ENCODE results near the gene PPIL6. TPM values are rescaled to one million over a fixed set of nuclear protein-coding genes. Genes with fewer than 3 reads are reported as not detected.

The PPIL6 gene
- total RNA-seq, 2 experiments from 2014 or later, result 0.09 TPM; not detected in 1

GRCh38 chr6:109478222-109478805 is 37.9 kb upstream of the PPIL6 start:
- peaks cover 68% of the 10 kb centered on the region for H3K36me3 Mint-ChIP-seq (ENCODE audit: low read depth)
- no peaks in the 10 kb centered on the region for H3K9me3 Mint-ChIP-seq (ENCODE audit: low read depth)
- ATAC-seq (no peak), DNase-seq (no peak)
- ChIA-PET CTCF (interaction anchor here (0.7 to 1.5 kb wide), 3 partner anchors 14 to 559 kb away, joined by 3 to 5 read pairs (median 3); no protein-coding TSS in a partner anchor), POLR2A (interaction anchor here (0.6 to 0.7 kb wide), 3 partner anchors 19 to 384 kb away, joined by 3 to 6 read pairs (median 4); no protein-coding TSS in a partner anchor)
- peak overlapping the region; percentile 76 for H3K4me3 Mint-ChIP-seq
- peak overlapping the region; percentile 88 for H3K27ac Mint-ChIP-seq
- intact Hi-C loops (cut with DNase I, micrococcal nuclease), result no loop called here
- H3K4me1 Mint-ChIP-seq, result peaks cover 72% of the 10 kb centered on the region
- H3K27me3 Mint-ChIP-seq, result no peaks in the 10 kb centered on the region

DNA sequence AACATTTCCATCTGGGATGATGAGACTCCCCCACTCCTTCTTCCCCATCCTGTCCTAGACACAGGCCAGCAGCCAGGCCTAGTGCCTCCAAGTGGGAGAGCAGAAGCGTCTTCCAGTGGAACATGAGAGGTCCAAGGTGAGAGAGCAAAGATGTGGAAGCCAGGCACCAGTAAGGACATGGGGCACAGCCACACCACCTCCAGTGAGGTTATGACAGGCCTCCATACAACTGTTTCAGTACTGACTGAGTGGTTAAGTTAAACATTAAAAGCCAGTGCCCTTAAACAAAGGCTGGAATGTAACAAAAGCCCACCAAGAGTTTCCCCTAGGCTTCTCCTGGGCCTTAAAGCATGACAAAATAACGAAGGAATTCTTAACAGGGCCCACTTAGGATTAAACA is 37.3 kb upstream of the PPIL6 start:
- Mint-ChIP-seq H3K27ac (peak overlapping the region; percentile 88), H3K9me3 (ENCODE audit: low read depth) (no peaks in the 10 kb centered on the region), H3K4me1 (peaks cover 78% of the 10 kb centered on the region), H3K4me3 (peak overlapping the region; percentile 76), H3K27me3 (no peaks in the 10 kb centered on the region), H3K36me3 (ENCODE audit: low read depth) (peaks cover 74% of the 10 kb centered on the region)
- POLR2A ChIA-PET, result no interaction called here
- peak; percentile 24 for DNase-seq
- peak; percentile 23 for ATAC-seq
- intact Hi-C loops (cut with DNase I, micrococcal nuclease), result no loop called here
- CTCF ChIA-PET, result interaction anchor here (1.5 kb wide), 1 partner anchor 13 kb away, joined by 5 read pairs; no protein-coding TSS in a partner anchor

DNA sequence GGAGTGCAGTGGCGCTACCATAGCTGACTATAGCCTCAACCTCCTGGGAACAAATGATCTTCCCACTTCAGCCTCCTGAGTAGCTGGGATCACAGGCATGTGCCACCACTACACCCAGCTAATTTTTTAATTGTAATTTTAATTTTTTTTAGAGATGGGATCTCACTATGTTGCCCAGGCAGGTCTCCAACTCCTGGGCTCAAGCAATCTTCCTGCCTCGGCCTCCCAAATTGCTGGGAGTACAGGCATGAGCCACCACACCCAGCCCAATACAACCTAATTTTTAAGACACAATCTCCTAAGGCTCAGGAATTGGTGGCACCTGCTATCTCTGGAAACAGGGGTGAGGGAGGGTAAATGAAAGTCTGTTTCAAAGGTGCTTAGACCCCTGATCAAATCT is 36.8 kb upstream of the PPIL6 start:
- H3K36me3 Mint-ChIP-seq (ENCODE audit: low read depth), result peaks cover 77% of the 10 kb centered on the region
- intact Hi-C loops (cut with DNase I, micrococcal nuclease), result no loop called here
- no peak for ATAC-seq
- no peaks in the 10 kb centered on the region for H3K27me3 Mint-ChIP-seq
- H3K4me1 Mint-ChIP-seq, result peaks cover 83% of the 10 kb centered on the region
- peak overlapping the region; percentile 88 for H3K27ac Mint-ChIP-seq
- peak overlapping the region; percentile 76 for H3K4me3 Mint-ChIP-seq
- no peaks in the 10 kb centered on the region for H3K9me3 Mint-ChIP-seq (ENCODE audit: low read depth)
- DNase-seq, result no peak
- POLR2A ChIA-PET, result no interaction called here
- CTCF ChIA-PET, result no interaction called here

GRCh38 chr6:109475625-109476024 is 35.2 kb upstream of the PPIL6 start:
- ChIA-PET CTCF (interaction anchor here (0.6 to 1.5 kb wide), 3 partner anchors 19 to 609 kb away, joined by 3 read pairs; no protein-coding TSS in a partner anchor), POLR2A (no interaction called here)
- DNase-seq (no peak), ATAC-seq (no peak)
- Mint-ChIP-seq H3K27ac (no peak overlapping the region), H3K4me3 (no peak overlapping the region), H3K9me3 (ENCODE audit: low read depth) (no peaks in the 10 kb centered on the region), H3K27me3 (no peaks in the 10 kb centered on the region), H3K4me1 (peaks cover 82% of the 10 kb centered on the region), H3K36me3 (ENCODE audit: low read depth) (peaks cover 73% of the 10 kb centered on the region)
- intact Hi-C loops (cut with DNase I, micrococcal nuclease), result no loop called here

- Mint-ChIP-seq H3K4me3 (no peak overlapping the region), H3K9me3 (ENCODE audit: low read depth) (no peaks in the 10 kb centered on the region), H3K27me3 (no peaks in the 10 kb centered on the region), H3K27ac (peak overlapping the region; percentile 64), H3K36me3 (ENCODE audit: low read depth) (peaks cover 76% of the 10 kb centered on the region), H3K4me1 (peaks cover 79% of the 10 kb centered on the region)
- intact Hi-C loops (cut with DNase I, micrococcal nuclease), result no loop called here
- ATAC-seq (peak; percentile 74), DNase-seq (no peak)
- CTCF ChIA-PET, result interaction anchor here (0.6 to 1.5 kb wide), 3 partner anchors 18 to 608 kb away, joined by 3 read pairs; no protein-coding TSS in a partner anchor
- POLR2A ChIA-PET, result interaction anchor here (0.6 kb wide), 1 partner anchor 15 kb away, joined by 5 read pairs; no protein-coding TSS in a partner anchor
Observed at GRCh38 chr6:109474995-109475394, 34.6 kb upstream of the PPIL6 start.

GRCh38 chr6:109473120-109473519 is 32.7 kb upstream of the PPIL6 start:
- Mint-ChIP-seq H3K4me1 (peaks cover 70% of the 10 kb centered on the region), H3K4me3 (no peak overlapping the region), H3K27ac (peak overlapping the region; percentile 59), H3K9me3 (ENCODE audit: low read depth) (no peaks in the 10 kb centered on the region), H3K27me3 (no peaks in the 10 kb centered on the region), H3K36me3 (ENCODE audit: low read depth) (peaks cover 72% of the 10 kb centered on the region)
- ATAC-seq, result no peak
- ChIA-PET CTCF (interaction anchor here (0.9 to 1.6 kb wide), 4 partner anchors 9 to 16 kb away, joined by 3 to 4 read pairs (median 4); no protein-coding TSS in a partner anchor), POLR2A (no interaction called here)
- no peak for DNase-seq
- intact Hi-C loops (cut with DNase I, micrococcal nuclease), result loop anchor here in 1 of 2 experiments (2.0 kb wide), 1 partner anchor 14 kb away; no protein-coding TSS in a partner anchor

DNA sequence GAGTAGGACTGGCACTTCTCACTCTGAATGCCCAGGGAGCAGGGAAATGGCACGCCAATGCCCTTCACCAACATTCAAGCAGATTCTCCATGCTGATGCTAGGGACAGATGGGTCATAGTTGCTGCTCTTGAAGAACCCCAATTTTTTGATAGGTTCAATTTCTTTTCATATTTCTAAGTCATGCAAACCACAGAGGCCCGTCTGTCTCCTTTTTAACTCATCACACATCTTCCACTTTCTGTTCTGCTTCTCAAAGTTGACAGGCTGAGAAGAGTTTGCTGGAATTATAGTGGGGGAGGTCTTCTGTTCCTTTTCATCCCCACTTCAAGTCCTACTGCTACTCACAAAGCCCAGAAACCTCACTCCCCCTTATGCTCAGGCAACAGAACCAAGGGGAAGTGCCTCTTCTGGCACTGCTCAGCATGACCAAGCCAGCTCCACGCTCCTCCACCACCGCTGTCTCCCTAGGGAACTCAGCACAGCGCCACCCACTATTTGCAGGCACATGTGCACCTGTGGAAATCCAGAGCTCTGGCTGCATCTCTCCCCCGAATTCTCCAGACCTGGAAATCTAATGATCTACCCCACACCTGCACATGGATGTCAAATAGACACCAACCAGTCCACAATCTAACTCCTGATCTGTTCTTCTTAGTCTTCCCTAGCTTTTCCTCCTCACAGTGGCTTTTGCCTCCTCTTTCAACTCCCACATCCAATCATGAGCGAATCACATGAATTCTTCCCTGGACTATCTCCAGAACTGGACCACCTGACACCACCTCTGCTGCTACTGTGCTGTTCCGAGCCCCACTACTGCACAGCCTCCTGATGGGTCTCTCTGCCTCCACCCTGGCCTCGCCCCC is 31.9 kb upstream of the PPIL6 start:
- H3K27ac Mint-ChIP-seq, result peak overlapping the region; percentile 59
- no peaks in the 10 kb centered on the region for H3K27me3 Mint-ChIP-seq
- no peak overlapping the region for H3K4me3 Mint-ChIP-seq
- DNase-seq (peak; percentile 25), ATAC-seq (peak; percentile 72)
- H3K36me3 Mint-ChIP-seq (ENCODE audit: low read depth), result peaks cover 76% of the 10 kb centered on the region
- ChIA-PET POLR2A (interaction anchor here (1.5 kb wide), 1 partner anchor 31 kb away, joined by 3 read pairs; the partner anchor contains the start of gene SMPD2), CTCF (interaction anchor here (0.9 to 1.6 kb wide), 4 partner anchors 8 to 16 kb away, joined by 3 to 4 read pairs (median 4); no protein-coding TSS in a partner anchor)
- H3K4me1 Mint-ChIP-seq, result peaks cover 67% of the 10 kb centered on the region
- H3K9me3 Mint-ChIP-seq (ENCODE audit: low read depth), result no peaks in the 10 kb centered on the region
- intact Hi-C loops (cut with DNase I, micrococcal nuclease), result loop anchor here in 1 of 2 experiments (2.0 kb wide), 1 partner anchor 14 kb away; no protein-coding TSS in a partner anchor

DNA sequence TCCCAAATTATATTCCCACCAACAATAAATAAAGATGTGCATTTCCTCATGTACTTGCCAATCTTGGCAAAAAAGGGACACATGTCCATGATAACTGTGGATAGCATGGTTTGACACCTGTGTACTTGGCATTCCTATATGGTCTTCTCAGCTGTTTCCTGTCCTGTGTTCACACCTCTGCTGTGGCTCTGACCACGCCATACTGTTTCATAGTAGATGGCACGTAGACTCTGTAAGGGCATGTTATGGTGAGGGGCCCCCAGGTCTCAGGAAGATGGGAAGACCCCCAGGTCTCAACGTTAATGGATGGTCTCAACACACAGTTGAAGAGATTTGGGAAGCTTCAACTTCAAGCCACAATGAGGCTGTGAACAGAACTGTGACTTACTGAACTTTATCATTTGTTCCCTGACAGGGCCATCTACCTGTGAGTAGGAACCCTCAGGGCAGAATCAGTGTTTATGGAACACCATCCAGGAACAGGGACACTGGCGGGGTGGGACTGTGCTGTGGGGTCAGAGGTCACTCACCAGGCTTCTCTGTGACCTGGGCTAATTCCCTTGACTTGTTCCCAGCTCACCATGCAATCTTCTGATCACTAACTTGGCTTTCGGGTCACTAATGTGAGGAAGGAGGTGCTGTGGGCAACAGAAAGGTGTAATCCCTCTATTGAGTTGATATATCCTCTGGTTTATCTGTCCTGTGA is 30.8 kb upstream of the PPIL6 start:
- ChIA-PET CTCF (no interaction called here), POLR2A (interaction anchor here (1.5 kb wide), 1 partner anchor 30 kb away, joined by 3 read pairs; the partner anchor contains the start of gene SMPD2)
- H3K4me3 Mint-ChIP-seq, result no peak overlapping the region
- H3K4me1 Mint-ChIP-seq, result peaks cover 59% of the 10 kb centered on the region
- peak overlapping the region; percentile 59 for H3K27ac Mint-ChIP-seq
- intact Hi-C loops (cut with DNase I, micrococcal nuclease), result no loop called here
- ATAC-seq (no peak), DNase-seq (no peak)
- no peaks in the 10 kb centered on the region for H3K9me3 Mint-ChIP-seq (ENCODE audit: low read depth)
- H3K36me3 Mint-ChIP-seq (ENCODE audit: low read depth), result peaks cover 74% of the 10 kb centered on the region
- no peaks in the 10 kb centered on the region for H3K27me3 Mint-ChIP-seq

GRCh38 chr6:109469591-109470189 is 29.3 kb upstream of the PPIL6 start:
- H3K4me3 Mint-ChIP-seq, result no peak overlapping the region
- no peaks in the 10 kb centered on the region for H3K9me3 Mint-ChIP-seq (ENCODE audit: low read depth)
- CTCF ChIA-PET, result interaction anchor here (0.7 kb wide), 1 partner anchor 21 kb away, joined by 3 read pairs; no protein-coding TSS in a partner anchor
- ATAC-seq, result no peak
- H3K27me3 Mint-ChIP-seq, result no peaks in the 10 kb centered on the region
- H3K27ac Mint-ChIP-seq, result peak overlapping the region; percentile 7
- H3K36me3 Mint-ChIP-seq (ENCODE audit: low read depth), result peaks cover 75% of the 10 kb centered on the region
- POLR2A ChIA-PET, result interaction anchor here (0.6 kb wide), 3 partner anchors 21 to 269 kb away, joined by 3 read pairs; no protein-coding TSS in a partner anchor
- DNase-seq, result no peak
- intact Hi-C loops (cut with DNase I, micrococcal nuclease), result no loop called here
- H3K4me1 Mint-ChIP-seq, result peaks cover 57% of the 10 kb centered on the region

GRCh38 chr6:109467696-109468095 is 27.3 kb upstream of the PPIL6 start:
- H3K27ac Mint-ChIP-seq, result no peak overlapping the region
- no peak overlapping the region for H3K4me3 Mint-ChIP-seq
- H3K4me1 Mint-ChIP-seq, result peaks cover 49% of the 10 kb centered on the region
- no peaks in the 10 kb centered on the region for H3K27me3 Mint-ChIP-seq
- intact Hi-C loops (cut with DNase I, micrococcal nuclease), result no loop called here
- ATAC-seq, result no peak
- DNase-seq, result no peak
- H3K36me3 Mint-ChIP-seq (ENCODE audit: low read depth), result peaks cover 68% of the 10 kb centered on the region
- H3K9me3 Mint-ChIP-seq (ENCODE audit: low read depth), result no peaks in the 10 kb centered on the region
- ChIA-PET CTCF (no interaction called here), POLR2A (no interaction called here)
